ENCODE measurements around the gene KIF16B.

KIF16B gene, protein sequence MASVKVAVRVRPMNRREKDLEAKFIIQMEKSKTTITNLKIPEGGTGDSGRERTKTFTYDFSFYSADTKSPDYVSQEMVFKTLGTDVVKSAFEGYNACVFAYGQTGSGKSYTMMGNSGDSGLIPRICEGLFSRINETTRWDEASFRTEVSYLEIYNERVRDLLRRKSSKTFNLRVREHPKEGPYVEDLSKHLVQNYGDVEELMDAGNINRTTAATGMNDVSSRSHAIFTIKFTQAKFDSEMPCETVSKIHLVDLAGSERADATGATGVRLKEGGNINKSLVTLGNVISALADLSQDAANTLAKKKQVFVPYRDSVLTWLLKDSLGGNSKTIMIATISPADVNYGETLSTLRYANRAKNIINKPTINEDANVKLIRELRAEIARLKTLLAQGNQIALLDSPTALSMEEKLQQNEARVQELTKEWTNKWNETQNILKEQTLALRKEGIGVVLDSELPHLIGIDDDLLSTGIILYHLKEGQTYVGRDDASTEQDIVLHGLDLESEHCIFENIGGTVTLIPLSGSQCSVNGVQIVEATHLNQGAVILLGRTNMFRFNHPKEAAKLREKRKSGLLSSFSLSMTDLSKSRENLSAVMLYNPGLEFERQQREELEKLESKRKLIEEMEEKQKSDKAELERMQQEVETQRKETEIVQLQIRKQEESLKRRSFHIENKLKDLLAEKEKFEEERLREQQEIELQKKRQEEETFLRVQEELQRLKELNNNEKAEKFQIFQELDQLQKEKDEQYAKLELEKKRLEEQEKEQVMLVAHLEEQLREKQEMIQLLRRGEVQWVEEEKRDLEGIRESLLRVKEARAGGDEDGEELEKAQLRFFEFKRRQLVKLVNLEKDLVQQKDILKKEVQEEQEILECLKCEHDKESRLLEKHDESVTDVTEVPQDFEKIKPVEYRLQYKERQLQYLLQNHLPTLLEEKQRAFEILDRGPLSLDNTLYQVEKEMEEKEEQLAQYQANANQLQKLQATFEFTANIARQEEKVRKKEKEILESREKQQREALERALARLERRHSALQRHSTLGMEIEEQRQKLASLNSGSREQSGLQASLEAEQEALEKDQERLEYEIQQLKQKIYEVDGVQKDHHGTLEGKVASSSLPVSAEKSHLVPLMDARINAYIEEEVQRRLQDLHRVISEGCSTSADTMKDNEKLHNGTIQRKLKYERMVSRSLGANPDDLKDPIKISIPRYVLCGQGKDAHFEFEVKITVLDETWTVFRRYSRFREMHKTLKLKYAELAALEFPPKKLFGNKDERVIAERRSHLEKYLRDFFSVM (N-terminal part only)

GRCh38 chr20:16573001-16573965, at the start of gene KIF16B:
Gene KIF16B, minus strand, starts transcription at chr20:16573448. Its CDS starts 173 bp downstream, at chr20:16573275.
- Histone ChIP-seq H3K4me3 (peak within 1 kb of the TSS; percentile 65), H3K27me3 (ENCODE audit: low read depth) (no peaks in the 10 kb centered on the region), H3K36me3 (replicated peaks) (no peaks in the 10 kb centered on the region), H3K4me1 (peaks cover 12% of the 10 kb centered on the region), H3K9me3 (no peaks in the 10 kb centered on the region)
- DNase-seq (ENCODE audit: low spot score in 2 of 2), result peak; percentile 80 to 95
- in situ Hi-C loops (cut with MboI; ENCODE audit: low sequenced_read_pairs), result no loop called here

DNA sequence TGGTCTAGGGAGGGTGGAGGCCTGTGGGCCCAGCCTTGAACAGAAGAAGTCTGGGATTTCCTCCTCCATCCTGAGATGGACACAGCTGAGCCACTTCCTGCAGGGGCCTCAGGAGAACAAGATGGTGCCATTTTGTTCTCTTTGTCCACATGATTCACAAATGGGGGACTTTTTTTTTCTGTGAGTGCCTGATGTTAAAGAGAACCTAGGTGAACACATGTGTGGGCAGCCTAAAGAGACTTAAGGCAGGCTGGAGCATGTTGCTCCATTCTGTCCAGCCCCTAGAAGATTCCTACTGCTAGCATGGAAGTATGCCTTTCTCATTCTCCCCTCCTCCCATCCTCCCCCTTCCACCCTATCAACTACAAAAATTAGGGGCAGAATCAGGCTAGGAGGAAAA, 49.3 kb upstream of the KIF16B start:
- Histone ChIP-seq H3K9me3 (no peaks in the 10 kb centered on the region; the same call in 1 of the 2 replicates), H3K27me3 (ENCODE audit: low read depth) (no peaks in the 10 kb centered on the region)
- in situ Hi-C loops (cut with MboI; ENCODE audit: low sequenced_read_pairs), result no loop called here

GRCh38 chr20:16621435-16622141, 48.3 kb upstream of the KIF16B start:
- in situ Hi-C loops (cut with MboI; ENCODE audit: low sequenced_read_pairs), result no loop called here
- H3K9me3 ChIP-seq, result no peaks in the 10 kb centered on the region; the same call in 1 of the 2 replicates

More for the DNA sequence above, 49.3 kb upstream of the KIF16B start:
- Histone ChIP-seq H3K4me3 (no peak overlapping the region), H3K36me3 (replicated peaks) (no peaks in the 10 kb centered on the region), H3K4me1 (no peaks in the 10 kb centered on the region; the same call in 1 of the 2 replicates)
- DNase-seq (ENCODE audit: low spot score in 2 of 2), result no peak

GRCh38 chr20:16620961-16621360, 47.7 kb upstream of the KIF16B start:
- no peaks in the 10 kb centered on the region for H3K27me3 ChIP-seq (ENCODE audit: low read depth)
- no peaks in the 10 kb centered on the region; the same call in 1 of the 2 replicates for H3K9me3 ChIP-seq
- DNase-seq (ENCODE audit: low spot score in 2 of 2), result peak; percentile 9 to 40
- in situ Hi-C loops (cut with MboI; ENCODE audit: low sequenced_read_pairs), result no loop called here
- H3K36me3 ChIP-seq (replicated peaks), result no peaks in the 10 kb centered on the region
- H3K4me3 ChIP-seq, result no peak overlapping the region
- no peaks in the 10 kb centered on the region; the same call in 1 of the 2 replicates for H3K4me1 ChIP-seq

More at GRCh38 chr20:16621435-16622141, 48.3 kb upstream of the KIF16B start:
- no peak for DNase-seq (ENCODE audit: low spot score in 2 of 2)
- Histone ChIP-seq H3K36me3 (replicated peaks) (no peaks in the 10 kb centered on the region), H3K4me1 (no peaks in the 10 kb centered on the region; the same call in 1 of the 2 replicates), H3K4me3 (no peak overlapping the region), H3K27me3 (ENCODE audit: low read depth) (no peaks in the 10 kb centered on the region)

DNA sequence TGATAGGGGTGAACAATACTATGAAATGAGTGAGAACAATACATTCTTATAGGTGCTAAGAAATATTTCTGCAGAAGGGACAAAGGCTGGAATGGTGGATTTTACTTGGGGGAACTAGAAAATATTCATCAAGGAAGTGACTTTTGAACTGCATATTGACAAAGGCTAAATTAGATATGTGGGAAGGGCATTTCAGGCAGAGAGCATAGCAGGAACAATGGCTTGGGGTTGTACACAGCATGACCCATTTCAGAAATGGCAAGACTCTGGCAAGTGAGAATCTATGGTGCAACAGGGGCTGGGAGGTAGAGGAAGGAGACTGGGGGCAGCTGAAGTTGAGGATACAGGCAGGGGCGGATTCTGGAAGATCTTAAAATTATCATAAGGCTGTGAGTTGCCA, 46.7 kb upstream of the KIF16B start:
- Histone ChIP-seq H3K27me3 (ENCODE audit: low read depth) (no peaks in the 10 kb centered on the region), H3K9me3 (no peaks in the 10 kb centered on the region; the same call in 1 of the 2 replicates), H3K36me3 (replicated peaks) (no peaks in the 10 kb centered on the region), H3K4me1 (no peaks in the 10 kb centered on the region; the same call in 1 of the 2 replicates), H3K4me3 (no peak overlapping the region)
- in situ Hi-C loops (cut with MboI; ENCODE audit: low sequenced_read_pairs), result no loop called here
- DNase-seq (ENCODE audit: low spot score in 2 of 2), result no peak

DNA sequence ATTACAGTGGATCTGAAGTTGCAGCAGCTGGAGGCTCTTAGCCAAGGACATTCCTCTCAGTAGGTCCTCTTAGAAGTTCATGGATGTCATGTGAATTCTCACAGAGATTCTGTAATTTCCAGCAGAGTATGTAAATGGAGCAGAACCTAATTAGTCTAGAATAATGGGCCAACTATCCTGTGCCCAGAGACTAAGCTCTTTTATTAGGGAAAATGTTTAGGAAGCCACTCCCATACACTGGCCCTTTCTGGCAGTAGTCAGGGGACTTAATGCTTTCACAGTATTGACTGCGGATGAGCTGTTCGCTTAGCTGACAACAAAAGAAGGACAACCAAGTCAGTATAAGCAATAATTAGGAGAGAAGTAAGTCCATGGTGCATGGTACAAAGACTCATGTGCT, 43.8 kb upstream of the KIF16B start:
- Histone ChIP-seq H3K9me3 (no peaks in the 10 kb centered on the region), H3K36me3 (replicated peaks) (no peaks in the 10 kb centered on the region), H3K4me3 (no peak overlapping the region), H3K27me3 (ENCODE audit: low read depth) (no peaks in the 10 kb centered on the region), H3K4me1 (no peaks in the 10 kb centered on the region; the same call in 1 of the 2 replicates)
- no peak for DNase-seq (ENCODE audit: low spot score in 2 of 2)
- in situ Hi-C loops (cut with MboI; ENCODE audit: low sequenced_read_pairs), result no loop called here

GRCh38 chr20:16616317-16616716, 43.1 kb upstream of the KIF16B start:
- Histone ChIP-seq H3K36me3 (replicated peaks) (no peaks in the 10 kb centered on the region), H3K4me3 (no peak overlapping the region), H3K4me1 (no peaks in the 10 kb centered on the region; the same call in 1 of the 2 replicates), H3K9me3 (no peaks in the 10 kb centered on the region), H3K27me3 (ENCODE audit: low read depth) (no peaks in the 10 kb centered on the region)
- in situ Hi-C loops (cut with MboI; ENCODE audit: low sequenced_read_pairs), result no loop called here
- no peak for DNase-seq (ENCODE audit: low spot score in 2 of 2)

DNA sequence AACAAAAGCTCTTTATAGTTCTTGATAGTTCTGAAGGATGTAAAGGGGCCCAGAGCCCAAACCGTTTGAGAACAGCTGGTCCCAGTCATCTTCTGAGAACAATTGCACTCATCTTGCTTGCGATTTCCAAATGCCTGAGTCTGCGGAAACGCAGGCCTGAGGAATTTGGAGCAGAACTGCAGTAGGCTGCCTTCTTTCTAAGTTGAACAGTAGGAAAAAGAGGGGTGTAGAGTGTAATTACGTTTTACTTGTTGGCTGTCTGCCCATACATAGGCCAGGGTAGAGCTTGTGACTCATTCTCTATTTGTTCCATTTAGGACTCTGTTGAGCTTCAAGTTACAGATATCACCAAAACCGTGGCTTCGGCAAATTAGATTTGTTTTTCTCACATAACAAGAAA, 42.0 kb upstream of the KIF16B start:
- DNase-seq (ENCODE audit: low spot score in 2 of 2), result no peak
- H3K4me1 ChIP-seq, result no peaks in the 10 kb centered on the region
- no peaks in the 10 kb centered on the region for H3K27me3 ChIP-seq (ENCODE audit: low read depth)
- in situ Hi-C loops (cut with MboI; ENCODE audit: low sequenced_read_pairs), result no loop called here
- no peaks in the 10 kb centered on the region for H3K36me3 ChIP-seq (replicated peaks)
- H3K4me3 ChIP-seq, result no peak overlapping the region
- no peaks in the 10 kb centered on the region for H3K9me3 ChIP-seq

DNA sequence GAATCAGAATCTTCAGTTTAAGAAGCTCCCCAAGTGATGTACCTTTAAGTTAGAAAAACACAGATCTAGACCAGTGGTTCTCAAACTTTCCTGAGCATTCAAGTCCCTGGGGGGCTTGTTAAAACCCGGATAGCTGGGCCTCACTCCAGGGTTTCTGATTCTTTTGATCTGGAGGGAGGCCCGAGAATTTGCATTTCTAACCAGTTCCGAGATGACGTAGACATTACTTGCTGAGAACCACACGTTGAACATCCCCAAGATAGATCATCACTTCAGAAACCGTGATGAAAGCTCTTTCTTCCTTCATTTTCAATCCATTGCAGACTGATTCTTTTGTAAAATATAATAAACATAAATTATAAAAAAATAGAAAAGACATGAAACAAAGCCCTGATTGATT, 40.7 kb upstream of the KIF16B start:
- Histone ChIP-seq H3K27me3 (ENCODE audit: low read depth) (no peaks in the 10 kb centered on the region), H3K36me3 (replicated peaks) (no peaks in the 10 kb centered on the region), H3K4me1 (no peaks in the 10 kb centered on the region), H3K9me3 (no peaks in the 10 kb centered on the region), H3K4me3 (no peak overlapping the region)
- DNase-seq (ENCODE audit: low spot score in 2 of 2), result no peak
- in situ Hi-C loops (cut with MboI; ENCODE audit: low sequenced_read_pairs), result no loop called here

- no peak for DNase-seq (ENCODE audit: low spot score in 2 of 2)
- Histone ChIP-seq H3K4me3 (no peak overlapping the region), H3K9me3 (no peaks in the 10 kb centered on the region), H3K27me3 (ENCODE audit: low read depth) (no peaks in the 10 kb centered on the region), H3K36me3 (replicated peaks) (no peaks in the 10 kb centered on the region), H3K4me1 (no peaks in the 10 kb centered on the region)
- in situ Hi-C loops (cut with MboI; ENCODE audit: low sequenced_read_pairs), result no loop called here
These were observed 39.5 kb upstream of the KIF16B start for GRCh38 chr20:16612706-16613105.

DNA sequence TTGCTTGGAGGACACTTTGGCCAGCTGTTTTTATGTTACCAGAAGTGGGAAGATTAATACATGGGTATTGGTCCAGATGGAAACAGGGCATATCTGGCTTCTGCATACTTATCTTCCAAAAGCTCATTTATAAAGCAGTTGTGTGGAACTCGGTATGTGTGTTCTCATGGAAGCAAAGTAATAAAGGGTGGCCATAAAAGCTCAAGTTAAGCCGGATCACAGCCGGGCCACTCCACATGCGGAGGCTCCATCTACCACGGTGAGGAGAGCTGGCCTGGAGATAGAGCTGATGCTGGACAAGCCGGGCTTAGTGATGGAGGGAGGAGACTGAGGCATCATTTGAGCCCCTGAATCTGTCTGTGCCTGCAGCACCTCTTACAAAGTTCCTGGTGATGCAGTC, 38.6 kb upstream of the KIF16B start:
- Histone ChIP-seq H3K9me3 (no peaks in the 10 kb centered on the region), H3K27me3 (ENCODE audit: low read depth) (no peaks in the 10 kb centered on the region), H3K4me1 (no peaks in the 10 kb centered on the region), H3K4me3 (no peak overlapping the region), H3K36me3 (replicated peaks) (no peaks in the 10 kb centered on the region)
- in situ Hi-C loops (cut with MboI; ENCODE audit: low sequenced_read_pairs), result no loop called here
- no peak for DNase-seq (ENCODE audit: low spot score in 2 of 2)

DNA sequence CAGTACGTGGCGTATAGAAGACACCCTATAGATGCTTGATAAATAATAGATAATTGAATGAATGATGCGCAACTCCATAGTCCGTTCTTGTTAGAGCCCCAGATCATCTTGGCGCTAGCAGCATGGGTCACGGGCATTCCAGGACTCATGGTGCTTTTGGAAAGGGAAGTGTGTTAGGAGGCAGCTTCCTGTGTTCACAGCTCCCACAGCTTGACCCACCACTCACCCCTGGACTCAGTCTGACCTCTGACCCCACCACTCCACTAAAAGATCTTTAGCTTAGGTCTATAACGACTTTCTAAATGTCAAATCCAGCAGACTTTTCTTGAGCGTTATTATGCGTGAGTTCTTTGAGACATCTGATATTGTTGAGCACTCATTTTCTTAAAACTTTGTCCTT, 35.8 kb upstream of the KIF16B start:
- no peaks in the 10 kb centered on the region for H3K36me3 ChIP-seq (replicated peaks)
- no peaks in the 10 kb centered on the region for H3K4me1 ChIP-seq
- no peaks in the 10 kb centered on the region for H3K27me3 ChIP-seq (ENCODE audit: low read depth)
- DNase-seq (ENCODE audit: low spot score in 2 of 2), result no peak
- no peak overlapping the region for H3K4me3 ChIP-seq
- in situ Hi-C loops (cut with MboI; ENCODE audit: low sequenced_read_pairs), result no loop called here
- no peaks in the 10 kb centered on the region for H3K9me3 ChIP-seq

Data from HAP-1 (cell line).